Placental pericyte (primary cell): ENCODE measurements around the gene OR1J1. TPM values are rescaled to one million over a fixed set of nuclear protein-coding genes. Genes with fewer than 3 reads are reported as not detected.

ENCODE experiments used
- total RNA-seq: library from RNA; depleted of rRNA; stranded (reverse); fragments of >200 nt; gene quantifications from 2 replicates; pipeline ENCODE4 v1.2.3, GENCODE V29; 2012

OR1J1 gene
- total RNA-seq: not detected in 2 replicates

GRCh38 chr9:122477826-122478225, at the start of gene OR1J1:
OR1J1 (minus strand) TSS chr9:122477926; CDS start chr9:122477926, 0 bp downstream.

DNA sequence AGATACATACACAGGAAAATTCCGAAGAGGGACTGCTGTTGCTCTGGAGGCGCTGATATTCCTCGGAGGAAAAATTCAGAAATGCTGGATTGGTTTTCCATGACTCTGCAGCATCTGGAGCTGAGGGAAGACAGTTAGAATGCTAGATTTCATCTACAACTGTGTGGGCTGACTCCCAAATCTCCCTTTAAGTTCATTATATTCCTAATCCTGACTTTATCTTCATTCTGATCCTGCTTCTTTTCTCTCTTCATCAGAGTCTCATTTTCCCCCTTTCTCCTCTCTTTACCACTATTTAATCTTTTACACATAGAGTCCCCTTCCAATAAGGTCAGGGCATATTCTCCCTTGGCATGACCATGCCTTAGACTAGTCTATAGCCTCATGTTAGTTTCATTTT, 49.5 kb upstream of the OR1J1 start, which contains the start of gene OR1N1:
TSS of gene OR1N1 (minus strand) at position 101 of the 400 bp plus-strand sequence. CDS start at position 101, 0 bp downstream.

GRCh38 chr9:122518841-122519240, 41.1 kb upstream of the OR1J1 start, which contains the start of gene OR1J4:
OR1J4 (plus strand) TSS chr9:122519141; CDS start chr9:122519141, 0 bp downstream.

DNA sequence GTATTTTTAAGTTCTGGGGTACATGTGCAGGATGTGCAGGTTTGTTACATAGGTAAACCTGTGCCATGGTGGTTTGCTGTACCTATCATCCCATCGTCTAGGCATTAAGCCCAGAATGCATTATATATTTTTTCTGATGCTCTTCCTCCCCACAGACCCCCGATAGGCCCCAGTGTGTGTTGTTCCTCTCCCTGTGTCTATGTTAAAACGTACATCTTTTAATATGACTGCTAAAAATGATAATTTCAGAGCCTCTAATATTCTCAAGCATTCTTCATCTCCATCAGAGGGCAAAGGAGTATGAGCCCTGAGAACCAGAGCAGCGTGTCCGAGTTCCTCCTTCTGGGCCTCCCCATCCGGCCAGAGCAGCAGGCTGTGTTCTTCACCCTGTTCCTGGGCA, 32.8 kb upstream of the OR1J1 start, which contains the start of gene OR1J2:
TSS of gene OR1J2 (plus strand) at position 301 of the 400 bp plus-strand sequence. CDS start at position 301, 0 bp downstream.

Other genes with a start within 250 kb of the OR1J1 start
- under 0.01 TPM in 1 of 2 replicates, not detected in the other for gene LHX6, start 249.0 kb downstream of the OR1J1 start, total RNA-seq
- gene RBM18, start 213.1 kb downstream of the OR1J1 start, total RNA-seq: 11.0 and 11.2 TPM in 2 replicates
- 41.8 and 45.7 TPM in 2 replicates for gene MRRF, start 213.0 kb downstream of the OR1J1 start, total RNA-seq
- gene PTGS1, start 106.9 kb downstream of the OR1J1 start, total RNA-seq: 4.6 and 39.2 TPM in 2 replicates
- gene OR1J2, start 32.9 kb upstream of the OR1J1 start, total RNA-seq: not detected in 2 replicates
- not detected in 2 replicates for gene OR1J4, start 41.2 kb upstream of the OR1J1 start, total RNA-seq
- not detected in 2 replicates for gene OR1N1, start 49.4 kb upstream of the OR1J1 start, total RNA-seq
- not detected in 2 replicates for gene OR1N2, start 75.2 kb upstream of the OR1J1 start, total RNA-seq
- gene OR1L8, start 105.5 kb upstream of the OR1J1 start, total RNA-seq: not detected in 2 replicates
- not detected in 2 replicates for gene OR1Q1, start 136.8 kb upstream of the OR1J1 start, total RNA-seq
- not detected in 2 replicates for gene OR1B1, start 179.7 kb upstream of the OR1J1 start, total RNA-seq
- not detected in 2 replicates for gene OR1L1, start 183.8 kb upstream of the OR1J1 start, total RNA-seq
- not detected in 2 replicates for gene OR1L3, start 197.2 kb upstream of the OR1J1 start, total RNA-seq
- not detected in 2 replicates for gene OR1L4, start 246.1 kb upstream of the OR1J1 start, total RNA-seq